Measurements from ENCODE around the gene SLC25A25.
"Not testable (repeated sequence)": the region's sequence is repeated elsewhere in the genome, so short reads cannot be mapped to it uniquely, and the experiment has no call there.

The SLC25A25 gene

GRCh38 chr9:128068386-128069205, 564 bp downstream of the SLC25A25 start:
- Histone ChIP-seq H3K4me3 (ENCODE audit: low read length in 2 of 2) (peak overlapping the region; percentile 60 to 96), H3K4me1 (ENCODE audit: control insufficient read depth in 2 of 2, insufficient read depth in 1 of 2, low read depth in 1 of 2, low read length in 2 of 2) (peaks cover 20 to 22% of the 10 kb centered on the region in 2 donors), H3K9me3 (replicated peaks in 1 of 2; ENCODE audit: control insufficient read depth in 2 of 2, insufficient read depth in 1 of 2, low read depth in 1 of 2, low read length in 2 of 2) (peaks cover 0 to 8% of the 10 kb centered on the region in 2 donors), H3K14ac (ENCODE audit: low read length) (no peak overlapping the region), H2BK15ac (ENCODE audit: low read length) (peak overlapping the region; percentile 12), H3K4ac (ENCODE audit: low read length) (no peak overlapping the region), H4K91ac (ENCODE audit: low read depth, low read length, poor library complexity) (no peak overlapping the region), H2AFZ (ENCODE audit: low read length) (peak overlapping the region; percentile 93), H2BK120ac (ENCODE audit: low read depth, low read length) (no peak overlapping the region), H3K4me2 (ENCODE audit: insufficient read depth, low read length, poor library complexity, severe bottlenecking) (peak overlapping the region; percentile 77), H3K23ac (ENCODE audit: low read depth, low read length, poor library complexity) (peak overlapping the region; percentile 92), H3K27me3 (ENCODE audit: control insufficient read depth in 3 of 3, insufficient read depth in 3 of 3, low read depth in 1 of 3, low read length in 3 of 3) (no peaks in the 10 kb centered on the region), H3K27ac (replicated peaks; ENCODE audit: low read length) (no peak overlapping the region), H3K36me3 (replicated peaks in 1 of 2; ENCODE audit: control insufficient read depth in 2 of 2, insufficient read depth in 2 of 2, low read length in 2 of 2) (peaks cover 0 to under 1% of the 10 kb centered on the region in 2 donors), H3K18ac (ENCODE audit: low read length) (peak overlapping the region; percentile 95), H4K8ac (ENCODE audit: low read depth, low read length) (no peak overlapping the region), H2BK5ac (ENCODE audit: low read length) (peak overlapping the region; percentile 83), H2AK5ac (ENCODE audit: low read depth, low read length) (peak overlapping the region; percentile 51), H2BK12ac (ENCODE audit: low read length) (no peak overlapping the region), H3K79me1 (ENCODE audit: low read depth, low read length) (peaks cover 5% of the 10 kb centered on the region), H3K9ac (ENCODE audit: low read depth, low read length, poor library complexity) (peak overlapping the region; percentile 98)
- DNase-seq (ENCODE audit: low spot score), result no peak
- WGBS, 2 donors (ENCODE audit: extremely low coverage in 2 of 2, insufficient read length in 2 of 2, insufficient replicate concordance in 1 of 2), result no CpG with 5 or more reads among the region's 50 CpGs

GRCh38 chr9:128070874-128071273, 2.8 kb downstream of the SLC25A25 start:
- peaks cover 20 to 22% of the 10 kb centered on the region in 2 donors for H3K4me1 ChIP-seq (ENCODE audit: control insufficient read depth in 2 of 2, insufficient read depth in 1 of 2, low read depth in 1 of 2, low read length in 2 of 2)
- WGBS, 2 donors (ENCODE audit: extremely low coverage in 2 of 2, insufficient read length in 2 of 2, insufficient replicate concordance in 1 of 2), result no CpG with 5 or more reads among the region's 7 CpGs
- no peak overlapping the region for H2BK5ac ChIP-seq (ENCODE audit: low read length)
- no peak overlapping the region for H3K14ac ChIP-seq (ENCODE audit: low read length)
- H3K4me3 ChIP-seq (ENCODE audit: low read length in 2 of 2), result no peak overlapping the region
- H3K36me3 ChIP-seq (replicated peaks in 1 of 2; ENCODE audit: control insufficient read depth in 2 of 2, insufficient read depth in 2 of 2, low read length in 2 of 2), result no peaks in the 10 kb centered on the region
- H2BK12ac ChIP-seq (ENCODE audit: low read length), result no peak overlapping the region
- peaks cover 5% of the 10 kb centered on the region for H3K79me1 ChIP-seq (ENCODE audit: low read depth, low read length)
- no peak overlapping the region for H3K4me2 ChIP-seq (ENCODE audit: insufficient read depth, low read length, poor library complexity, severe bottlenecking)
- H3K18ac ChIP-seq (ENCODE audit: low read length), result no peak overlapping the region
- no peak overlapping the region for H3K4ac ChIP-seq (ENCODE audit: low read length)
- DNase-seq (ENCODE audit: low spot score), result no peak
- H3K9me3 ChIP-seq (replicated peaks in 1 of 2; ENCODE audit: control insufficient read depth in 2 of 2, insufficient read depth in 1 of 2, low read depth in 1 of 2, low read length in 2 of 2), result peaks cover 0 to 8% of the 10 kb centered on the region in 2 donors
- H4K8ac ChIP-seq (ENCODE audit: low read depth, low read length), result no peak overlapping the region
- H3K23ac ChIP-seq (ENCODE audit: low read depth, low read length, poor library complexity), result no peak overlapping the region
- no peak overlapping the region for H2BK120ac ChIP-seq (ENCODE audit: low read depth, low read length)
- H2AK5ac ChIP-seq (ENCODE audit: low read depth, low read length), result no peak overlapping the region
- H4K91ac ChIP-seq (ENCODE audit: low read depth, low read length, poor library complexity), result no peak overlapping the region
- H3K27me3 ChIP-seq (ENCODE audit: control insufficient read depth in 3 of 3, insufficient read depth in 3 of 3, low read depth in 1 of 3, low read length in 3 of 3), result no peaks in the 10 kb centered on the region
- H3K27ac ChIP-seq (replicated peaks; ENCODE audit: low read length), result no peak overlapping the region
- H3K9ac ChIP-seq (ENCODE audit: low read depth, low read length, poor library complexity), result no peak overlapping the region
- H2AFZ ChIP-seq (ENCODE audit: low read length), result no peak overlapping the region
- H2BK15ac ChIP-seq (ENCODE audit: low read length), result no peak overlapping the region

GRCh38 chr9:128071475-128071874, 3.4 kb downstream of the SLC25A25 start:
- H3K79me1 ChIP-seq (ENCODE audit: low read depth, low read length), result not testable (repeated sequence)

GRCh38 chr9:128072144-128073021, 4.4 kb downstream of the SLC25A25 start:
- Histone ChIP-seq H3K4me1 (ENCODE audit: control insufficient read depth in 2 of 2, insufficient read depth in 1 of 2, low read depth in 1 of 2, low read length in 2 of 2) (peaks cover 13 to 19% of the 10 kb centered on the region in 2 donors), H2AK5ac (ENCODE audit: low read depth, low read length) (no peak overlapping the region), H2BK5ac (ENCODE audit: low read length) (no peak overlapping the region), H2BK120ac (ENCODE audit: low read depth, low read length) (no peak overlapping the region), H3K27ac (replicated peaks; ENCODE audit: low read length) (no peak overlapping the region), H3K9me3 (replicated peaks in 1 of 2; ENCODE audit: control insufficient read depth in 2 of 2, insufficient read depth in 1 of 2, low read depth in 1 of 2, low read length in 2 of 2) (peaks cover 0 to 4% of the 10 kb centered on the region in 2 donors), H3K4me3 (ENCODE audit: low read length in 2 of 2) (no peak overlapping the region), H3K14ac (ENCODE audit: low read length) (no peak overlapping the region), H3K4me2 (ENCODE audit: insufficient read depth, low read length, poor library complexity, severe bottlenecking) (no peak overlapping the region), H3K27me3 (ENCODE audit: control insufficient read depth in 3 of 3, insufficient read depth in 3 of 3, low read depth in 1 of 3, low read length in 3 of 3) (no peaks in the 10 kb centered on the region), H3K79me1 (ENCODE audit: low read depth, low read length) (no peaks in the 10 kb centered on the region), H3K4ac (ENCODE audit: low read length) (no peak overlapping the region), H3K9ac (ENCODE audit: low read depth, low read length, poor library complexity) (no peak overlapping the region), H3K18ac (ENCODE audit: low read length) (no peak overlapping the region), H4K8ac (ENCODE audit: low read depth, low read length) (no peak overlapping the region), H3K23ac (ENCODE audit: low read depth, low read length, poor library complexity) (no peak overlapping the region), H4K91ac (ENCODE audit: low read depth, low read length, poor library complexity) (no peak overlapping the region), H2BK12ac (ENCODE audit: low read length) (no peak overlapping the region), H3K36me3 (replicated peaks in 1 of 2; ENCODE audit: control insufficient read depth in 2 of 2, insufficient read depth in 2 of 2, low read length in 2 of 2) (peaks cover 0 to 4% of the 10 kb centered on the region in 2 donors), H2AFZ (ENCODE audit: low read length) (no peak overlapping the region), H2BK15ac (ENCODE audit: low read length) (no peak overlapping the region)
- no peak for DNase-seq (ENCODE audit: low spot score)
- no CpG with 5 or more reads among the region's 5 CpGs for WGBS, 2 donors (ENCODE audit: extremely low coverage in 2 of 2, insufficient read length in 2 of 2, insufficient replicate concordance in 1 of 2)

More at GRCh38 chr9:128071475-128071874, 3.4 kb downstream of the SLC25A25 start:
- H3K36me3 ChIP-seq (replicated peaks in 1 of 2; ENCODE audit: control insufficient read depth in 2 of 2, insufficient read depth in 2 of 2, low read length in 2 of 2); H3K14ac ChIP-seq (ENCODE audit: low read length); H4K8ac ChIP-seq (ENCODE audit: low read depth, low read length); H2BK12ac ChIP-seq (ENCODE audit: low read length); H3K18ac ChIP-seq (ENCODE audit: low read length); H3K27ac ChIP-seq (replicated peaks; ENCODE audit: low read length); H3K4me2 ChIP-seq (ENCODE audit: insufficient read depth, low read length, poor library complexity, severe bottlenecking); H2AFZ ChIP-seq (ENCODE audit: low read length); H3K4me3 ChIP-seq (ENCODE audit: low read length in 2 of 2); H4K91ac ChIP-seq (ENCODE audit: low read depth, low read length, poor library complexity); H3K4ac ChIP-seq (ENCODE audit: low read length); H2AK5ac ChIP-seq (ENCODE audit: low read depth, low read length); H3K9ac ChIP-seq (ENCODE audit: low read depth, low read length, poor library complexity); H2BK15ac ChIP-seq (ENCODE audit: low read length); H3K27me3 ChIP-seq (ENCODE audit: control insufficient read depth in 3 of 3, insufficient read depth in 3 of 3, low read depth in 1 of 3, low read length in 3 of 3); H3K9me3 ChIP-seq (replicated peaks in 1 of 2; ENCODE audit: control insufficient read depth in 2 of 2, insufficient read depth in 1 of 2, low read depth in 1 of 2, low read length in 2 of 2); H2BK5ac ChIP-seq (ENCODE audit: low read length); H3K23ac ChIP-seq (ENCODE audit: low read depth, low read length, poor library complexity); H2BK120ac ChIP-seq (ENCODE audit: low read depth, low read length); DNase-seq (ENCODE audit: low spot score): not testable (repeated sequence)
- WGBS, 2 donors (ENCODE audit: extremely low coverage in 2 of 2, insufficient read length in 2 of 2, insufficient replicate concordance in 1 of 2), result no CpG with 5 or more reads among the region's 12 CpGs
- H3K4me1 ChIP-seq (ENCODE audit: control insufficient read depth in 2 of 2, insufficient read depth in 1 of 2, low read depth in 1 of 2, low read length in 2 of 2), result peaks cover 16 to 19% of the 10 kb centered on the region in 2 donors

Measured in neuronal stem cell (in vitro differentiated cells).